Colonic mucosa (tissue), 4 donors: ENCODE results near the gene MYH15. TPM values are rescaled to one million over a fixed set of nuclear protein-coding genes. Genes with fewer than 3 reads are reported as not detected.

Experiments
- DNase-seq: peaks from one replicate; pipeline ENCODE4 v3.0.0-alpha.2; 2020
- H3K27ac ChIP-seq: fragments of 200-600 bp; one replicate; pipeline ENCODE4 v1.8.0; 2021
- H3K27me3 ChIP-seq: fragments of 200-600 bp; one replicate; pipeline ENCODE4 v1.8.0; 2021
- H3K36me3 ChIP-seq: fragments of 200-600 bp; one replicate; pipeline ENCODE4 v1.8.0; 2021
- H3K4me1 ChIP-seq: fragments of 200-600 bp; one replicate; pipeline ENCODE4 v1.8.0; 2021; ENCODE audit warnings: mild to moderate bottlenecking
- H3K4me3 ChIP-seq: fragments of 200-600 bp; one replicate; pipeline ENCODE4 v1.8.0; 2021
- H3K9ac ChIP-seq, 2 donors: one replicate each; pipeline ENCODE4 v1.7.0; 2013; ENCODE audit warnings: control low read depth in 2 of 2, low read depth in 2 of 2, low read length in 2 of 2
- H3K9me3 ChIP-seq: fragments of 200-600 bp; one replicate; pipeline ENCODE4 v1.8.0; 2021
- intact Hi-C: fragments of 100-400 bp; cut with DNase I; formaldehyde crosslinking; loops from one replicate; pipeline ENCODE4 v1.14.1; 2022
- total RNA-seq, 2 donors: library from RNA; stranded (reverse); fragmentation: NEBNext Ultra II Directional in 1 of 2; extraction: Animal tissue kit (Norgen Biotek cat#: 25700) in 1 of 2; gene quantifications; one replicate each; pipeline ENCODE4 v1.2.1, GENCODE V29; 2021
- TF ChIP-seq, protein P1 (sequence below): fragments of 200-600 bp; IDR thresholded peaks from one replicate; pipeline ENCODE4 v1.8.0; 2022; ENCODE audit warnings: antibody characterized with exemption, mild to moderate bottlenecking
- donor health status: healthy.
- donor health status: DM: no; HTN: no; CAD: no.
- donor health status: DM: no; HTN: no; CAD: no.

The MYH15 gene
- total RNA-seq, 2 donors from 2014 or later: 0.13 to 0.44 TPM

DNA sequence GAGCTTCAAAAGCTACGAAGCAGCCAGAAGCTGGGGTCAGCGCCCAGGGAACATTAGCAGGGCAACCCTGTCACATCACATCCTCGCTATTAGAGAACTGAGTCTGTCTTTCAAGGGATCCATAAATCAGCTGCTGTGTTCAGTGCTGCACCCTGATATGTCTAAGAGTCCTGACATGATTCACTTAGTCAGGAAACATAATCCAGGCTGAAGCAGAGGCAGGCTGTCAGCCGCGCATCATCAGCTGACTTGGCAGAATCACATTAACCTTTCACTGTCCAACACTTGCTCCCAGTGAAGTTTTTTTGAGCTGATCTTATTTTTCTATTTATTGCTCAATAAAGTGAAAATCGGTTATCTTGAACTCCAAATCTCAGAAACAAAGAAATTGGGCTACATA lies 23.5 kb downstream of the MYH15 start:
- TF ChIP-seq, protein P1, sequence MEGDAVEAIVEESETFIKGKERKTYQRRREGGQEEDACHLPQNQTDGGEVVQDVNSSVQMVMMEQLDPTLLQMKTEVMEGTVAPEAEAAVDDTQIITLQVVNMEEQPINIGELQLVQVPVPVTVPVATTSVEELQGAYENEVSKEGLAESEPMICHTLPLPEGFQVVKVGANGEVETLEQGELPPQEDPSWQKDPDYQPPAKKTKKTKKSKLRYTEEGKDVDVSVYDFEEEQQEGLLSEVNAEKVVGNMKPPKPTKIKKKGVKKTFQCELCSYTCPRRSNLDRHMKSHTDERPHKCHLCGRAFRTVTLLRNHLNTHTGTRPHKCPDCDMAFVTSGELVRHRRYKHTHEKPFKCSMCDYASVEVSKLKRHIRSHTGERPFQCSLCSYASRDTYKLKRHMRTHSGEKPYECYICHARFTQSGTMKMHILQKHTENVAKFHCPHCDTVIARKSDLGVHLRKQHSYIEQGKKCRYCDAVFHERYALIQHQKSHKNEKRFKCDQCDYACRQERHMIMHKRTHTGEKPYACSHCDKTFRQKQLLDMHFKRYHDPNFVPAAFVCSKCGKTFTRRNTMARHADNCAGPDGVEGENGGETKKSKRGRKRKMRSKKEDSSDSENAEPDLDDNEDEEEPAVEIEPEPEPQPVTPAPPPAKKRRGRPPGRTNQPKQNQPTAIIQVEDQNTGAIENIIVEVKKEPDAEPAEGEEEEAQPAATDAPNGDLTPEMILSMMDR: no peak
- Histone ChIP-seq H3K36me3 (no peaks in the 10 kb centered on the region), H3K9me3 (no peaks in the 10 kb centered on the region), H3K27me3 (no peaks in the 10 kb centered on the region), H3K9ac (no peak overlapping the region), H3K27ac (no peak overlapping the region), H3K4me1 (no peaks in the 10 kb centered on the region), H3K4me3 (no peak overlapping the region)
- intact Hi-C loops: loop anchor here (5.0 to 10.0 kb wide), 2 partner anchors 65 to 552 kb away; no protein-coding TSS in a partner anchor
- no peak for DNase-seq

DNA sequence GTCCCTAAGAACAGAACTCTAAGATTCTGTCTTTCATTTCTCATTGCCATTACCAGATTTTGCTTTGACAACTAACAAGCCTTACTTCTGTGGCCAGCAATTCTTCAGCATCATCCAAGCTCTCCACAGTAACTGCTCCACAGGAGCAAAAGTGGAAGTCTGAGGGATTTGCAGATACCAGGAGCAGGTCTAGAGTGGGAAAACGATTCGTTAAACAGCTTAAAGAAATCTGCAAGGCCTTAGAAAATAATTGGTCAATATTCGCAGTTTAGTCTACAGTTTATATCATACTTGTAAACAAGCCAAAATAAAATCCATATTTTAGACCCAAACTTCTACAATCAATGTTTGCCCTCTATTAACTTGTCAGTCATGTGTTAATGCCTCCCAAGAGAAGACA lies 24.1 kb downstream of the MYH15 start:
- H3K36me3 ChIP-seq: no peaks in the 10 kb centered on the region
- H3K9ac ChIP-seq: no peak overlapping the region
- TF ChIP-seq, protein P1: no peak
- H3K27ac ChIP-seq: no peak overlapping the region
- no peak for DNase-seq
- H3K4me1 ChIP-seq: no peaks in the 10 kb centered on the region
- H3K27me3 ChIP-seq: no peaks in the 10 kb centered on the region
- no peak overlapping the region for H3K4me3 ChIP-seq
- H3K9me3 ChIP-seq: no peaks in the 10 kb centered on the region
- intact Hi-C loops: loop anchor here (5.0 to 10.0 kb wide), 2 partner anchors 66 to 552 kb away; no protein-coding TSS in a partner anchor

DNA sequence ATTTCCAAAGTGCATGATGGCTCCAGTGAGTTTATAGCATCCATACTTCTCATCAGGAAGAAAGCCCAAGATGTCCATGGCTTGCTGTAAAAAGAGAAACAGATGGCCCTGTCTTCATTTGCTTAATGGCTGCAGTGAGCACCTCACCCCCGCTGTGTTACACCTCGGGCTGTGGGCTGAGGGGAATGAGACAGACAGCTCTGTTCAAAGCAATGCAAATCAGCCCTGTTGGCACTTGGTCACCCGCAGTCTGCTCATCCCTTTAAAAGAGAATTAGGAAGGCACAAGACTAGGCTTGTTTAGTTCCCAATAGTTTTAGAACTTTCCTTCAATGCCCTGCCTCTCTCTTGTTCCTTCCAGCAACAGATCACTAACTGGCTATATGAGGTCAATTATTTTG lies 25.2 kb downstream of the MYH15 start:
- H3K4me3 ChIP-seq: no peak overlapping the region
- no peaks in the 10 kb centered on the region for H3K27me3 ChIP-seq
- no peaks in the 10 kb centered on the region for H3K36me3 ChIP-seq
- no peak overlapping the region for H3K27ac ChIP-seq
- no peaks in the 10 kb centered on the region for H3K9me3 ChIP-seq
- no peak overlapping the region for H3K9ac ChIP-seq
- no peak for DNase-seq
- H3K4me1 ChIP-seq: no peaks in the 10 kb centered on the region
- TF ChIP-seq, protein P1: no peak
- intact Hi-C loops: loop anchor here (5.0 to 10.0 kb wide), 2 partner anchors 67 to 550 kb away; no protein-coding TSS in a partner anchor

DNA sequence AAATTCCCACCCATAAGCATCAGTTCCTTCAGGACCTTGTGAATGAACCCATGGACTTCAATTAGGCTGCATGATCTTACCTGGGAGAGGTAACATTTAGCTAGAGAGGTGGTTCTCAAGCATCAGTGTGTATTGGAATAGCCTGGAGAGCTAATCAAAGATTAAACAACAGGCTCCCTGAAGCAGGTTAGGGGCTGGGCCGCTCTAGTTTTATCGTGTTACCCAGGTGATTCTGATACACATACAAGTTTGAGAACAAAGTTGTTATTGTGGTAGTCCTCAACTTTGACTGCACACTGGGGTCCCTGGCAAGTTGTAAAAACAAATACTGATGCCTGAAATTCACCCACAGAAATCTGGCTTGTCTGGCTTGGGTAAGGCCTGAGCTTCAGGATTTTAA lies 31.2 kb downstream of the MYH15 start:
- Histone ChIP-seq H3K9ac (no peak overlapping the region), H3K4me1 (no peaks in the 10 kb centered on the region), H3K27ac (no peak overlapping the region), H3K36me3 (no peaks in the 10 kb centered on the region), H3K27me3 (no peaks in the 10 kb centered on the region), H3K4me3 (no peak overlapping the region), H3K9me3 (no peaks in the 10 kb centered on the region)
- DNase-seq: no peak
- intact Hi-C loops: no loop called here
- TF ChIP-seq, protein P1: no peak

DNA sequence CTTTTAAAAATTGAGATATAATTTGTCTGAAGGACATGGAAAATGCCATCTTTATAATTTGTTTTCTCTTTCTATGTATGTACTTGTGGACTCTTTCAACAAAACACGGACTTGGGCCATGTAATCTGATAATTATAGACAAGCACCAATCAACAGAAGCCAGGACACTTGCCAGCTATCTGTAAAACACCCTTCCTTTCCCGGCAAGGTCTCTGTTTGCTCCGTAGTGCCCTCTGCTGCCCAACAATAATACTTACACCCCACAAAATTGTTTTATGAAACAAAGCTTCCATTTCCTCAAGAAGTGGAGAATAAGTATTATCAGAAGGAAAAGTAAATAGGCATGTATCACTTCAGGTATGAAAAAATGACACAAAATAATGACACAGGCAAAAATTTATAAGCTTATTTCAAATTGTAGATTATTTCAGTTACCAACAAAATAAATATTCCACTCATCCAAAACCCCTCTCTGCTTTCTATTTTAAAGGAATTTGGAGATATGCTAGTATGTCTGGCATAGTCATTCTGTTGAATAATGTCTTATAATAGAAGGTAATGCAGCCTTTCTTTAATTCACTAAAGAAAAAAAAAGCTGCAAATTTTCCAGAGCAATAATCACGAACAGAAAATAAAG lies 32.8 kb downstream of the MYH15 start:
- no peak overlapping the region for H3K27ac ChIP-seq
- no peak overlapping the region for H3K9ac ChIP-seq
- no peak overlapping the region for H3K4me3 ChIP-seq
- no peaks in the 10 kb centered on the region for H3K4me1 ChIP-seq
- H3K36me3 ChIP-seq: no peaks in the 10 kb centered on the region
- TF ChIP-seq, protein P1: peak; percentile 57
- DNase-seq: peak; percentile 79
- intact Hi-C loops: no loop called here
- H3K27me3 ChIP-seq: no peaks in the 10 kb centered on the region
- H3K9me3 ChIP-seq: no peaks in the 10 kb centered on the region
